Heart left ventricle (tissue), 16 donors: ENCODE measurements around the gene MTO1. TPM values are rescaled to one million over a fixed set of nuclear protein-coding genes. Genes with fewer than 3 reads are reported as not detected.
A peak's percentile ranks its signal among the peaks of the same experiment; 100 is the strongest.
"Not testable (repeated sequence)": the region's sequence is repeated elsewhere in the genome, so short reads cannot be mapped to it uniquely, and the experiment has no call there.

Experiments used
- ATAC-seq, 4 donors: fragments of 200-7000 bp; cut with Tn5 transposase; one replicate each; pipeline ENCODE4 v1.9.1; 2020 to 2022; ENCODE audit warnings: moderate library complexity in 4 of 4, mild to moderate bottlenecking in 3 of 4, moderate number of reproducible peaks in 1 of 4
- DNase-seq, 5 donors: peaks; one replicate each; pipeline ENCODE4 v3.0.0-alpha.2; 2020
- H3K27ac ChIP-seq, 12 donors: fragments of 200-600 bp; sonication (generic) in 4 of 12; one replicate each; pipeline versions ENCODE4 v1.5.0 to v1.8.0; 2016 to 2022; ENCODE audit warnings: mild to moderate bottlenecking in 2 of 12
- H3K27me3 ChIP-seq, 9 donors: fragments of 200-600 bp; sonication (generic) in 2 of 9; one replicate each; pipeline versions ENCODE4 v1.5.1 to v1.8.0; 2016 to 2022; ENCODE audit warnings: mild to moderate bottlenecking in 3 of 9
- H3K36me3 ChIP-seq, 9 donors: fragments of 200-600 bp; sonication (generic) in 2 of 9; one replicate each; pipeline versions ENCODE4 v1.5.0 to v1.8.0; 2018 to 2022; ENCODE audit warnings: mild to moderate bottlenecking in 2 of 9
- H3K4me1 ChIP-seq, 12 donors: fragments of 200-600 bp; sonication (generic) in 4 of 12; one replicate each; pipeline versions ENCODE4 v1.5.0 to v1.8.0; 2016 to 2022; ENCODE audit warnings: mild to moderate bottlenecking in 3 of 12
- H3K4me3 ChIP-seq, 12 donors: fragments of 200-600 bp; sonication (generic) in 4 of 12; one replicate each; pipeline versions ENCODE4 v1.5.0 to v1.8.0; 2017 to 2022; ENCODE audit warnings: mild to moderate bottlenecking in 9 of 12, moderate library complexity in 4 of 12
- H3K9me3 ChIP-seq, 12 donors: fragments of 200-600 bp; sonication (generic) in 4 of 12; one replicate each; pipeline versions ENCODE4 v1.5.0 to v1.8.0; 2016 to 2022; ENCODE audit warnings: mild to moderate bottlenecking in 1 of 12
- CTCF ChIP-seq, 12 donors: fragments of 200-600 bp; sonication (generic) in 4 of 12; IDR thresholded peaks; one replicate each; pipeline versions ENCODE4 v1.5.0 to v1.8.0; 2018 to 2022; ENCODE audit warnings: antibody characterized with exemption in 12 of 12, mild to moderate bottlenecking in 5 of 12
- POLR2A ChIP-seq, 2 donors: fragments of 450-650 bp; IDR thresholded peaks; one replicate each; pipeline ENCODE4 v1.6.1; 2017; ENCODE audit warnings: antibody characterized with exemption in 2 of 2, mild to moderate bottlenecking in 2 of 2, moderate library complexity in 2 of 2
- WGBS, 4 donors: extraction: QIAGEN DNeasy Blood & Tissue Kit in 2 of 4; methylation state at CpG; one replicate each; pipeline versions ENCODE4 v1.1.5 to v1.1.7; 2013 to 2018; 5-methylcytosine and 5-hydroxymethylcytosine counted together
- intact Hi-C, 10 donors: fragments of 100-400 bp; cut with DNase I; formaldehyde crosslinking; loops; one replicate each; pipeline versions ENCODE4 v1.11.1 to v1.14.2; 2022
- polyA plus RNA-seq, 2 donors: library from polyadenylated mRNA; stranded (reverse); fragments of 200-250 nt; gene quantifications; one replicate each; pipeline ENCODE4 v1.2.3, GENCODE V29; 2013
- total RNA-seq, 9 donors: library from RNA; depleted of rRNA in 2 of 9; stranded (reverse); fragments of >200 nt in 2 of 9; fragmentation: NEBNext Ultra II Directional in 3 of 9; extraction: Animal tissue kit (Norgen Biotek cat#: 25700) in 3 of 9; gene quantifications; one replicate each; pipeline versions ENCODE4 v1.1.0 to v1.2.4, GENCODE V29; 2016 to 2023
- donor health status: ischemic (EF 13 %, LVEDD 7.1; RV severe dilation, severe dysfunction).
- donor health status: healthy with polysubstance abuse.
- donor health status: DM: no; HTN: yes; CAD: no.
- donor health status: DM: no; HTN: no; CAD: no.
- donor health status: ischemic (EF 25% LVEDD 6.9; RV normal size, moderate dysfunction).
- donor health status: ischemic (EF 25% LVEDD 5.7; RV mildly dilated, moderate dysfunction).
- donor health status: healthy.
- donor health status: DM: yes; HTN: yes; CAD: no.
- donor health status: ischemic (EF 35%, LVEDD 5.7; RV mildly dilated, moderate dysfunction).
- donor health status: nonischemic (EF 11% LVEDD 7.7; RV severe dilation, severe dysfunction).
- donor health status: DM: yes; HTN: yes; CAD: no.
- donor health status: PGD.
- donor health status: ischemic (EF 29% LVEDD 5.4; RV normal size, mild dysfunction).
- donor health status: nonischemic (EF 23%, LVEDD 6.1; RV moderate dilation, normal function).

The MTO1 gene
- total and polyA plus RNA-seq, 11 donors, result 8.6 to 32.2 (median 23.0) TPM

GRCh38 chr6:73452107-73452461 is 9.5 kb upstream of the MTO1 start, which contains the start of gene CGAS:
Gene CGAS, minus strand, starts transcription at chr6:73452297. Its CDS starts 116 bp downstream, at chr6:73452181.
- Histone ChIP-seq H3K4me3 (peak within 1 kb of the TSS; percentile 44 to 97 (median 80)), H3K4me1 (peaks cover 0 to 60% (median 0%) of the 10 kb centered on the region in 12 donors), H3K27me3 (peaks cover 0 to 10% (median 3%) of the 10 kb centered on the region in 9 donors), H3K27ac (peak within 1 kb of the TSS; percentile 28 to 99 (median 86)), H3K36me3 (peaks cover 0 to 15% (median 6%) of the 10 kb centered on the region in 9 donors), H3K9me3 (no peaks in the 10 kb centered on the region)
- DNase-seq, result peak; percentile 82 to 90 (median 85)
- no peak for TF ChIP-seq CTCF (IDR thresholded peaks at IDR 0.05)
- peak in 1 of 2 donors; percentile 42 for TF ChIP-seq POLR2A (IDR thresholded peaks at IDR 0.05)
- WGBS, 4 donors, result 7 to 19% (median 8%) methylated on average over 12 to 23 of the region's 23 CpGs
- intact Hi-C loops, result no loop called here
- ATAC-seq, result peak; percentile 73 to 96 (median 94)

- 75 to 79% (median 77%) methylated on average over 3 of the region's 3 CpGs for WGBS, 4 donors
- H3K27ac ChIP-seq, result peak overlapping the region in 1 of 12 donors; percentile 54
- H3K4me1 ChIP-seq, result peaks cover 0 to 48% (median 3%) of the 10 kb centered on the region in 12 donors
- no peaks in the 10 kb centered on the region for H3K36me3 ChIP-seq
- intact Hi-C loops, result no loop called here
- no peak for TF ChIP-seq CTCF (IDR thresholded peaks at IDR 0.05)
- TF ChIP-seq POLR2A (IDR thresholded peaks at IDR 0.05), result no peak
- DNase-seq, result no peak
- H3K9me3 ChIP-seq, result no peaks in the 10 kb centered on the region
- H3K27me3 ChIP-seq, result peaks cover 0 to 9% (median 3%) of the 10 kb centered on the region in 9 donors
- H3K4me3 ChIP-seq, result no peak overlapping the region
- ATAC-seq, result no peak
Observed at GRCh38 chr6:73455865-73456629, 5.5 kb upstream of the MTO1 start.

- H3K27ac ChIP-seq, DNase-seq, intact Hi-C loops, H3K9me3 ChIP-seq, ATAC-seq, H3K4me3 ChIP-seq, H3K27me3 ChIP-seq: not testable (repeated sequence)
- peaks cover 0 to 11% (median 6%) of the 10 kb centered on the region in 9 donors for H3K36me3 ChIP-seq
- peaks cover 0 to 48% (median 19%) of the 10 kb centered on the region in 12 donors for H3K4me1 ChIP-seq
- 77 to 87% (median 83%) methylated on average over 7 of the region's 7 CpGs for WGBS, 4 donors
Observed at GRCh38 chr6:73459474-73459873, 2.1 kb upstream of the MTO1 start.

- H3K4me3 ChIP-seq, result no peak overlapping the region
- H3K9me3 ChIP-seq, result no peaks in the 10 kb centered on the region
- H3K27me3 ChIP-seq, result no peaks in the 10 kb centered on the region
- DNase-seq, result no peak
- peaks cover 0 to 43% (median 19%) of the 10 kb centered on the region in 12 donors for H3K4me1 ChIP-seq
- TF ChIP-seq POLR2A (IDR thresholded peaks at IDR 0.05) (no peak), CTCF (IDR thresholded peaks at IDR 0.05) (no peak)
- WGBS, 4 donors, result 68 to 83% (median 69%) methylated on average over 5 of the region's 5 CpGs
- peaks cover 0 to 14% (median 8%) of the 10 kb centered on the region in 9 donors for H3K36me3 ChIP-seq
- no peak overlapping the region for H3K27ac ChIP-seq
- intact Hi-C loops, result no loop called here
- no peak for ATAC-seq
Observed at GRCh38 chr6:73460056-73460455, 1.5 kb upstream of the MTO1 start.
